HEK293 (cell line): ENCODE results near the gene RPL36A.

Experiments
- CTCF ChIA-PET: fragments of 350-600 bp; formaldehyde crosslinking; extraction: SDS; loops from one replicate; lab custom pipeline; 2021; ENCODE audit warnings: antibody characterized with exemption; lab: Yijun Ruan, JAX
- POLR2A ChIA-PET: fragments of 300-600 bp; formaldehyde crosslinking; extraction: SDS; loops from one replicate; lab custom pipeline; 2020; ENCODE audit warnings: antibody characterized with exemption, inconsistent platforms; lab: Yijun Ruan, JAX
- H3K27ac ChIP-seq: fragments of 200-500 bp; sonication (Bioruptor generic); 2 replicates; pipeline ENCODE4 v1.5.1; 2014; ENCODE audit warnings: low read depth, low read length, control low read depth, inconsistent platforms; ENCODE audit errors: extremely low read depth
- H3K36me3 ChIP-seq, 2 experiments: fragments of 200-500 bp in 1 of 2; sonication (Bioruptor generic) in 1 of 2; 1 replicate in 1 of 2; 2 replicates in 1 of 2; pipeline ENCODE4 v1.5.1; 2014 to 2017; ENCODE audit warnings: inconsistent platforms in 2 of 2, low read length in 2 of 2; ENCODE audit not compliant: control insufficient read depth in 2 of 2, insufficient read depth in 1 of 2
- H3K4me1 ChIP-seq: fragments of 200-500 bp; sonication (Bioruptor generic); 2 replicates; pipeline ENCODE4 v1.5.1; 2014; ENCODE audit warnings: mild to moderate bottlenecking, low read length, inconsistent platforms; ENCODE audit not compliant: control insufficient read depth, insufficient read depth
- H3K4me3 ChIP-seq: 2 replicates; pipeline ENCODE4 v1.5.1; 2011; ENCODE audit warnings: low read depth, mild to moderate bottlenecking, control low read depth, low read length, moderate library complexity
- H3K9me3 ChIP-seq: fragments of 200-500 bp; sonication (Bioruptor generic); 2 replicates; pipeline ENCODE4 v1.5.1; 2014; ENCODE audit warnings: low read depth, low read length, inconsistent platforms; ENCODE audit not compliant: control insufficient read depth, insufficient read depth
- GFI1B ChIP-seq: fragments of 450-650 bp; formaldehyde crosslinking; IDR thresholded peaks from 2 replicates; pipeline ENCODE4 v1.5.1; 2016; ENCODE audit warnings: missing biosample characterization, missing genetic modification characterization
- MEIS1 ChIP-seq: sonication (generic); formaldehyde crosslinking; IDR thresholded peaks from 2 replicates; pipeline ENCODE4 v1.8.1; 2022; ENCODE audit warnings: missing genetic modification reagents, mild to moderate bottlenecking, borderline replicate concordance
- MZF1 ChIP-seq: fragments of 450-650 bp; formaldehyde crosslinking; IDR thresholded peaks from 2 replicates; pipeline ENCODE4 v1.5.1; 2017; ENCODE audit warnings: missing biosample characterization, missing genetic modification characterization, borderline replicate concordance
- PATZ1 ChIP-seq: fragments of 450-650 bp; formaldehyde crosslinking; IDR thresholded peaks from 2 replicates; pipeline ENCODE4 v1.5.1; 2016; ENCODE audit warnings: missing biosample characterization, missing genetic modification characterization
- PRDM2 ChIP-seq: fragments of 450-650 bp; formaldehyde crosslinking; IDR thresholded peaks from 2 replicates; pipeline ENCODE4 v1.5.1; 2016; ENCODE audit warnings: missing biosample characterization, missing genetic modification characterization, borderline replicate concordance
- PRDM6 ChIP-seq: fragments of 450-650 bp; formaldehyde crosslinking; IDR thresholded peaks from 2 replicates; pipeline ENCODE4 v1.5.1; 2017; ENCODE audit warnings: missing biosample characterization, missing genetic modification characterization
- YY2 ChIP-seq: fragments of 450-650 bp; formaldehyde crosslinking; IDR thresholded peaks from 2 replicates; pipeline ENCODE4 v1.5.1; 2016; ENCODE audit warnings: missing biosample characterization, missing genetic modification characterization
- ZBTB26 ChIP-seq: fragments of 450-650 bp; formaldehyde crosslinking; optimal IDR thresholded peaks from 2 replicates; pipeline ENCODE3; 2016; ENCODE audit warnings: missing biosample characterization, mild to moderate bottlenecking, missing genetic modification characterization
- ZNF10 ChIP-seq: fragments of 450-650 bp; formaldehyde crosslinking; IDR thresholded peaks from 2 replicates; pipeline ENCODE4 v1.5.1; 2017; ENCODE audit warnings: missing biosample characterization, missing genetic modification characterization
- ZNF138 ChIP-seq: fragments of 450-650 bp; formaldehyde crosslinking; IDR thresholded peaks from 2 replicates; pipeline ENCODE4 v1.5.1; 2016; ENCODE audit warnings: missing biosample characterization, missing genetic modification characterization, borderline replicate concordance
- ZNF169 ChIP-seq: fragments of 450-650 bp; formaldehyde crosslinking; IDR thresholded peaks from 2 replicates; pipeline ENCODE4 v1.5.1; 2016; ENCODE audit warnings: missing biosample characterization, missing genetic modification characterization
- ZNF366 ChIP-seq: fragments of 450-650 bp; formaldehyde crosslinking; conservative IDR thresholded peaks from 2 replicates; pipeline ENCODE4 v1.5.1; 2016; ENCODE audit warnings: missing biosample characterization, missing genetic modification characterization
- ZNF426 ChIP-seq: fragments of 450-650 bp; formaldehyde crosslinking; IDR thresholded peaks from 2 replicates; pipeline ENCODE4 v1.5.1; 2017; ENCODE audit warnings: missing biosample characterization, missing genetic modification characterization, mild to moderate bottlenecking, inconsistent platforms, moderate library complexity
- ZNF626 ChIP-seq: fragments of 450-650 bp; sonication (Bioruptor Pico); formaldehyde crosslinking; IDR thresholded peaks from 2 replicates; pipeline ENCODE4 v1.5.1; 2018; ENCODE audit warnings: missing biosample characterization, missing genetic modification characterization, inconsistent platforms
- ZNF837 ChIP-seq: fragments of 450-650 bp; formaldehyde crosslinking; IDR thresholded peaks from 2 replicates; pipeline ENCODE4 v1.5.1; 2016; ENCODE audit warnings: missing biosample characterization, missing genetic modification characterization

The RPL36A gene

GRCh38 chrX:101359966-101360365 lies 30.8 kb upstream of the RPL36A start:
- Histone ChIP-seq H3K36me3 (no peaks in the 10 kb centered on the region), H3K4me1 (no peaks in the 10 kb centered on the region), H3K27ac (no peak overlapping the region), H3K9me3 (no peaks in the 10 kb centered on the region), H3K4me3 (no peak overlapping the region)
- CTCF ChIA-PET = interaction anchor here (0.6 to 0.7 kb wide), 2 partner anchors 8 to 570 kb away, joined by 3 to 4 read pairs; no protein-coding TSS in a partner anchor
- POLR2A ChIA-PET = interaction anchor here (0.6 to 1.4 kb wide), 2 partner anchors 11 to 14 kb away, joined by 3 to 7 read pairs; partner anchors contain the start of gene TIMM8A
- TF ChIP-seq PRDM2 (tag by site-specific recombination) (no peak), MEIS1 (CRISPR knock-in tag) (no peak), ZNF426 (tag by site-specific recombination) (peak; percentile 8; the same call in 1 of the 2 replicates)

- POLR2A ChIA-PET = interaction anchor here (0.6 to 1.4 kb wide), 2 partner anchors 12 to 13 kb away, joined by 3 to 7 read pairs; partner anchors contain the start of gene TIMM8A
- TF ChIP-seq ZNF366 (tag by site-specific recombination) (no peak), ZBTB26 (no peak), ZNF169 (no peak), ZNF626 (tag by site-specific recombination) (no peak), ZNF138 (tag by site-specific recombination) (no peak), ZNF837 (no peak), MZF1 (tag by site-specific recombination) (no peak), ZNF10 (tag by site-specific recombination) (no peak)
Measured at GRCh38 chrX:101360390-101360789, 30.4 kb upstream of the RPL36A start.

GRCh38 chrX:101362116-101362515 lies 28.7 kb upstream of the RPL36A start:
- Histone ChIP-seq H3K36me3 (no peaks in the 10 kb centered on the region), H3K4me3 (no peak overlapping the region), H3K4me1 (peaks cover 2% of the 10 kb centered on the region; the same call in 1 of the 2 replicates), H3K27ac (no peak overlapping the region), H3K9me3 (no peaks in the 10 kb centered on the region)
- ChIA-PET CTCF (interaction anchor here (0.9 to 1.0 kb wide), 3 partner anchors 12 to 29 kb away, joined by 3 to 5 read pairs (median 4); partner anchors contain the start of gene RPL36A), POLR2A (interaction anchor here (1.5 kb wide), 1 partner anchor 29 kb away, joined by 7 read pairs; the partner anchor contains the start of gene RPL36A)
- TF ChIP-seq PRDM6 (tag by site-specific recombination) (no peak), GFI1B (tag by site-specific recombination) (no peak), YY2 (tag by site-specific recombination) (no peak), PATZ1 (tag by site-specific recombination) (no peak)

More at GRCh38 chrX:101360390-101360789, 30.4 kb upstream of the RPL36A start:
- Histone ChIP-seq H3K27ac (no peak overlapping the region), H3K9me3 (no peaks in the 10 kb centered on the region), H3K4me1 (no peaks in the 10 kb centered on the region), H3K36me3 (no peaks in the 10 kb centered on the region), H3K4me3 (no peak overlapping the region)
- CTCF ChIA-PET = interaction anchor here (0.6 to 0.7 kb wide), 2 partner anchors 8 to 569 kb away, joined by 3 to 4 read pairs; no protein-coding TSS in a partner anchor
